ENCODE results near the gene NAMPT.

DNA sequence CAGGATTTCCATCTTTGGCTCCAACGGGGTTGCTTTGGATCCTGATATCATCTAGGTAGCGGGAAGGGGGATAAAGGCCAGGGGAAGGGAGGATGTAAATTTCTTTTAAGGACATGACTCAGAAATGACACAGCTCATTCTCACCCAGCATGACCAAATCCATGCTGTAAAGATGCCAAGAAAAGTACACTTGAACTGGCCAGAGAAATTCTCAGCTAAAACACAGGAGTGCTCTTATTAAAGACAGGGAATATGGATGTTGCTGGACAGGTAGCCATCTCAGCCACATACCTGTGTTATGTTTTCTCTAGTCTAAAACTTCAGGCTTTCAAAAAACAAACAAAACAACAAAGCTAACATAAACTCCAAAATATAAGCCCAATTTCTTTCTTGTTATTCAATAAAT lies 68.3 kb downstream of the NAMPT start:
- TF ChIP-seq, protein P1, sequence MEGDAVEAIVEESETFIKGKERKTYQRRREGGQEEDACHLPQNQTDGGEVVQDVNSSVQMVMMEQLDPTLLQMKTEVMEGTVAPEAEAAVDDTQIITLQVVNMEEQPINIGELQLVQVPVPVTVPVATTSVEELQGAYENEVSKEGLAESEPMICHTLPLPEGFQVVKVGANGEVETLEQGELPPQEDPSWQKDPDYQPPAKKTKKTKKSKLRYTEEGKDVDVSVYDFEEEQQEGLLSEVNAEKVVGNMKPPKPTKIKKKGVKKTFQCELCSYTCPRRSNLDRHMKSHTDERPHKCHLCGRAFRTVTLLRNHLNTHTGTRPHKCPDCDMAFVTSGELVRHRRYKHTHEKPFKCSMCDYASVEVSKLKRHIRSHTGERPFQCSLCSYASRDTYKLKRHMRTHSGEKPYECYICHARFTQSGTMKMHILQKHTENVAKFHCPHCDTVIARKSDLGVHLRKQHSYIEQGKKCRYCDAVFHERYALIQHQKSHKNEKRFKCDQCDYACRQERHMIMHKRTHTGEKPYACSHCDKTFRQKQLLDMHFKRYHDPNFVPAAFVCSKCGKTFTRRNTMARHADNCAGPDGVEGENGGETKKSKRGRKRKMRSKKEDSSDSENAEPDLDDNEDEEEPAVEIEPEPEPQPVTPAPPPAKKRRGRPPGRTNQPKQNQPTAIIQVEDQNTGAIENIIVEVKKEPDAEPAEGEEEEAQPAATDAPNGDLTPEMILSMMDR (conservative IDR thresholded peaks at IDR 0.05; ENCODE audit: low read length) = no peak
- no peak for TF ChIP-seq EZH2phosphoT487 (IDR thresholded peaks at IDR 0.05; ENCODE audit: borderline replicate concordance)
